GM13977 (cell line): ENCODE measurements around the gene PLCG2.

ENCODE experiments used
- DNase-seq: peaks from one replicate; pipeline ENCODE4 v3.0.0; 2012; ENCODE audit warnings: low spot score
- in situ Hi-C: fragments of 300-500 bp; cut with MboI; formaldehyde crosslinking; loops from one replicate; pipeline ENCODE4 v1.12.0; 2022; ENCODE audit warnings: low sequenced_read_pairs, low pct_unique_long_range_greater_than_20kb, mixed read lengths, inconsistent platforms; ENCODE audit not compliant: unreplicated experiment
- TF ChIP-seq, protein P1 (sequence below): IDR thresholded peaks from 2 replicates; pipeline ENCODE4 v1.5.1; 2012; ENCODE audit warnings: mild to moderate bottlenecking, control low read depth; ENCODE audit not compliant: insufficient read depth; ENCODE audit errors: extremely low read depth, missing control alignments

Gene PLCG2

DNA sequence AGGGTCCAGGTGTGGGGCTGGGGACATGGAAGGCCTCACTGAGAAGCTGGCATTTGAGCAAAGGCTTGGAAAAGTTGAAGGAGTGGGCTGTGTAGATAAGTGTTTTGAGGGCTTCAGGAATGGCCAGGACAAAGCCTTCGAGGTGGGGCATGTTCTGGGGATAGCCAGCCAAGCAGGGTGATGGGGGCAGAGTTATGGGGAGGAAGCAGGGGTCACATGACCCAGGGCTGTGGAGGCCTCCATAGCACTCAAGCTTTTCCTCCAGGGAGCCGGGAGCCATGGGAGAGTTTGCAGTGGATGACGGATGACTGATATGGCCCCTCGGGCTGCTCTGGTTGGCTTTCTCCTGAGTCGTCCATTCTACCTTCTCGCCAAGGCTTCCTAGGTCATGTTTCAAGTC lies 27.6 kb downstream of the PLCG2 start:
- in situ Hi-C loops, result no loop called here
- no peak for DNase-seq
- TF ChIP-seq, protein P1, sequence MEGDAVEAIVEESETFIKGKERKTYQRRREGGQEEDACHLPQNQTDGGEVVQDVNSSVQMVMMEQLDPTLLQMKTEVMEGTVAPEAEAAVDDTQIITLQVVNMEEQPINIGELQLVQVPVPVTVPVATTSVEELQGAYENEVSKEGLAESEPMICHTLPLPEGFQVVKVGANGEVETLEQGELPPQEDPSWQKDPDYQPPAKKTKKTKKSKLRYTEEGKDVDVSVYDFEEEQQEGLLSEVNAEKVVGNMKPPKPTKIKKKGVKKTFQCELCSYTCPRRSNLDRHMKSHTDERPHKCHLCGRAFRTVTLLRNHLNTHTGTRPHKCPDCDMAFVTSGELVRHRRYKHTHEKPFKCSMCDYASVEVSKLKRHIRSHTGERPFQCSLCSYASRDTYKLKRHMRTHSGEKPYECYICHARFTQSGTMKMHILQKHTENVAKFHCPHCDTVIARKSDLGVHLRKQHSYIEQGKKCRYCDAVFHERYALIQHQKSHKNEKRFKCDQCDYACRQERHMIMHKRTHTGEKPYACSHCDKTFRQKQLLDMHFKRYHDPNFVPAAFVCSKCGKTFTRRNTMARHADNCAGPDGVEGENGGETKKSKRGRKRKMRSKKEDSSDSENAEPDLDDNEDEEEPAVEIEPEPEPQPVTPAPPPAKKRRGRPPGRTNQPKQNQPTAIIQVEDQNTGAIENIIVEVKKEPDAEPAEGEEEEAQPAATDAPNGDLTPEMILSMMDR, result no peak

DNA sequence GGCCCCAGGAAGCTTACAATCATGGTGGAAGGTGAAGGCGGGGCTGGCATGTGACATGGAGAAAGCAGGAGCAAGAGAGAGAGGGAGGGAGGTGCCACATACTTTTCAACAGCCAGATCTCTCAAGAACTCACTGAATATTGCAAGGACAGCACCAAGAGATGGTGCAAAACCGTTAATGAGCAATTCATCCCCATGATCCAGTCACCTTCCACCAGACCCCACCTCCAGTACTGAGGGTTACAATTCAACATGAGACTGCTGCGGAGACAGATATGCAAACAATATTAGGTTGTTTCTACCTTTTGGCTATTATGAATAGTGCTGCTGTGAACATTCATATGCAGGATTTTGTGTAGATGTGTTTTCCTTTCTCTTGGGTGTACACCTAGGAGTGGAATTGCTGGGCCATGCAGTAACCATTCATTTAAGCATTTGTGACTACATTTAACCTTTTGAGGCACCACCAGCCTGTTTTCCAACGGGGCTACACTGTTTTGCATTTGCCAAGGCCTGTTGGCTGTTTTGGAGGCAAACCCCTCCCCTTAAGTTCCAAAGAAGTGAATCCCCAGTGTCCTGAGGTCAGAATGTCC lies 28.8 kb downstream of the PLCG2 start:
- in situ Hi-C loops, result no loop called here
- DNase-seq, result no peak
- TF ChIP-seq, protein P1, result no peak

- in situ Hi-C loops, result no loop called here
- DNase-seq, result peak; percentile 50
- TF ChIP-seq, protein P1, result no peak
Measured at GRCh38 chr16:81808933-81809480, 29.9 kb downstream of the PLCG2 start.

GRCh38 chr16:81809567-81809966 lies 30.5 kb downstream of the PLCG2 start:
- TF ChIP-seq, protein P1, result no peak
- in situ Hi-C loops, result no loop called here

DNA sequence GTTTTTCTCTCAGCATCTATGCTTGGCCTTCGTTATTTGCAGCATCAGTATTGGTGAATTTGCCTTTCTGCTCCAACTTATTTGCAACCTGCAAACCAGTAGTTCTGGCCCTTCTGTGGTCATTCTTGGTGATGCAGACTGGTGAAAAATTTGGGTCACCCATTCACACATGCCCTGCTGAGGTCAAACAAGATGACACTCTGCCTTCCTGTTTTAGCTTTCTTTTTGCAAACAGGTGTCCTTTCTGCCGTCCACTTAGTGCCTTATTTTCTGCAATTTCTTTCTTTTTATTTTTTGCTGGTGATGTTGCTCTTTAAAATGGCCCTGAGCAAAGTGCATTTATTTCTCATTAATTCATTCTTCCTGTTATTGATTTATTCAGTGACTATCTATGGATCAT lies 31.3 kb downstream of the PLCG2 start:
- TF ChIP-seq, protein P1, result no peak
- in situ Hi-C loops, result no loop called here
- DNase-seq, result no peak

More at GRCh38 chr16:81809567-81809966, 30.5 kb downstream of the PLCG2 start:
- no peak for DNase-seq

DNA sequence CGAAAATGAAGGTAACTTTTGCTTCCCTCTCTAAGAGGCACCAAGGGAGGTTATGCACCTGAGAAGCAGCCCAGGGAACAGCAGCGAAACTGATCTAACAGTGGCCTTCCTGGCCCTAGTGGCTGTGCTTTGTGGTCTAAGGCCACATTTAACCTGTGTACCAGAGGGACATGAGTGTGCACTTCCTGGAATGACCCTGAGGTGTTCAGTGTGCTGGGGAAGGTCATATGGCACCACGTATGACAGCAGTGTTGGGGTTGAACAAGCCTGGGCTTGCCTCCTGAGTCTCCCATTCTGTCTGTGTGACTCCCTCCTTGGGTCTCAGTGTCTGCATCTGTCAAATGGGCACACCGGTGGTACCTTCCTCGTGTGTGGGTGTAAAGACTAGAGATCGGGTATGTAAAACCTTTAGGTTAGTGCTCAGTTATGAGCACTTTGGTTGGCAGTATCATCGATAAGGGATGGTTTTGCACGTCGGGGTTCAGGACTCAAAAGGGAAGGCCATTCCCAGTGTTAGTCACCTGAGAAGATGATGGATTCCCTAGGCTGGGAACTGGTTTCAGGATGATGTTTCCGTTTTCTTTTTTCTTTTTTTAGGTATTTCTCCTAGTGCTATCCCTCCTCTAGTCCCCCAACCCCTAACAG lies 31.9 kb downstream of the PLCG2 start:
- peak; percentile 24 for DNase-seq
- in situ Hi-C loops, result no loop called here
- TF ChIP-seq, protein P1, result no peak
